ENCODE data around the gene PAPPA. TPM values are rescaled to one million over a fixed set of nuclear protein-coding genes. Genes with fewer than 3 reads are reported as not detected.

Gene PAPPA
- total RNA-seq, 1 experiment from 2014 or later = 2.5 TPM

GRCh38 chr9:116349684-116350083 is 196.1 kb downstream of the PAPPA start:
- Histone ChIP-seq H3K4me3 (no peak overlapping the region), H3K9me3 (replicated peaks) (no peaks in the 10 kb centered on the region), H3K27me3 (no peaks in the 10 kb centered on the region), H3K27ac (no peak overlapping the region), H3K36me3 (no peaks in the 10 kb centered on the region), H3K4me1 (no peaks in the 10 kb centered on the region)
- DNase-seq = no peak

DNA sequence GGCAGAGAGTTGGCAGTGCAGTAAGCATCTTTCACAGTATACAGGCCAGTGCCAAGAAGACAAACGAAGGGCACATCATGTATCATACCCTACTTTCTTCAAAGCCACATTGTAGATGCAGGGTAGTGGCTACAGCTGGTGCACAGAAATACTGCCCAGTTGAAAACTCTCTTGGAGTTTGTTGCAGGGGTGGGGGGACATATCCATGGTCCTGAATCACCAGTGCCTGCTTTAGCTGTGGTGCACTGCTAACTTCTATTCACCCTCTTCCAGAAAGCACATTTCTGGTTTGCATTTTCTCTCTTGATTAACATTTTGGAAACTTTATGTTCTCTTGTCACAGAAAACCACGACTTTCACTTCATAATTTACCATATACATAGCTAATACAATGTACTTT is 196.6 kb downstream of the PAPPA start:
- Histone ChIP-seq H3K36me3 (no peaks in the 10 kb centered on the region), H3K9me3 (replicated peaks) (no peaks in the 10 kb centered on the region), H3K4me3 (no peak overlapping the region), H3K27me3 (no peaks in the 10 kb centered on the region), H3K27ac (no peak overlapping the region), H3K4me1 (no peaks in the 10 kb centered on the region)
- peak in 1 of 2 experiments; percentile 23 for DNase-seq

DNA sequence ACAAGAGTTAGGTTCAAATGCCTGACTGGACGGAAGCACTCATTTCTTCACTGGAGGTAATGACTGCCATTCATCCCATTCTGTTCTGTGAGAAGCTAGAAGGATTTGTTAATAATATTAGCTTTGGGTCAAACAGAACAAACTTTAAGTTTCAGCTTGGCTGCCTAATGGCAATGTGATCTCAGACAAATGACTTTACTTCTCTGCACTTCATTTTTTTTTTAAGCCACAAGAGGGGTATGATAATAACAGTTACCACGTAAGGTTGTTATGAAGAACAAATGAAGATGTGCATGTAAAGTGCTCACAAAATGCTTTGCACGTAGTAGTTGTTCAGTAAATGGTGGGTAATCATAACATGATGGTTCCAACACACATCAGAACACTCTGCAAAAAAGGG is 199.4 kb downstream of the PAPPA start:
- H3K4me1 ChIP-seq = no peaks in the 10 kb centered on the region
- H3K4me3 ChIP-seq = no peak overlapping the region
- no peak for DNase-seq
- H3K36me3 ChIP-seq = no peaks in the 10 kb centered on the region
- H3K27ac ChIP-seq = no peak overlapping the region
- no peaks in the 10 kb centered on the region for H3K27me3 ChIP-seq
- no peaks in the 10 kb centered on the region for H3K9me3 ChIP-seq (replicated peaks)

- no peak overlapping the region for H3K4me3 ChIP-seq
- H3K36me3 ChIP-seq = no peaks in the 10 kb centered on the region
Measured at GRCh38 chr9:116355153-116355921, 201.7 kb downstream of the PAPPA start.

GRCh38 chr9:116358251-116358650 is 204.7 kb downstream of the PAPPA start:
- DNase-seq = no peak
- Histone ChIP-seq H3K36me3 (no peaks in the 10 kb centered on the region), H3K27me3 (no peaks in the 10 kb centered on the region), H3K4me1 (no peaks in the 10 kb centered on the region), H3K9me3 (replicated peaks) (no peaks in the 10 kb centered on the region), H3K27ac (no peak overlapping the region), H3K4me3 (no peak overlapping the region)

More at GRCh38 chr9:116355153-116355921, 201.7 kb downstream of the PAPPA start:
- H3K27ac ChIP-seq = no peak overlapping the region
- H3K4me1 ChIP-seq = no peaks in the 10 kb centered on the region
- DNase-seq = no peak
- H3K27me3 ChIP-seq = no peaks in the 10 kb centered on the region
- H3K9me3 ChIP-seq (replicated peaks) = no peaks in the 10 kb centered on the region

GRCh38 chr9:116360016-116360415 is 206.4 kb downstream of the PAPPA start:
- no peaks in the 10 kb centered on the region for H3K9me3 ChIP-seq (replicated peaks)
- H3K27ac ChIP-seq = no peak overlapping the region
- no peak for DNase-seq
- no peaks in the 10 kb centered on the region for H3K36me3 ChIP-seq
- H3K4me1 ChIP-seq = peaks cover 7% of the 10 kb centered on the region
- H3K4me3 ChIP-seq = no peak overlapping the region
- H3K27me3 ChIP-seq = no peaks in the 10 kb centered on the region

- Histone ChIP-seq H3K27ac (no peak overlapping the region), H3K27me3 (no peaks in the 10 kb centered on the region), H3K36me3 (no peaks in the 10 kb centered on the region), H3K4me3 (no peak overlapping the region), H3K4me1 (peaks cover 11% of the 10 kb centered on the region), H3K9me3 (replicated peaks) (no peaks in the 10 kb centered on the region)
- DNase-seq = no peak
Measured at GRCh38 chr9:116360989-116361388, 207.4 kb downstream of the PAPPA start.

- Histone ChIP-seq H3K4me3 (no peak overlapping the region), H3K27ac (no peak overlapping the region), H3K4me1 (peaks cover 11% of the 10 kb centered on the region), H3K9me3 (replicated peaks) (no peaks in the 10 kb centered on the region), H3K27me3 (no peaks in the 10 kb centered on the region), H3K36me3 (no peaks in the 10 kb centered on the region)
- DNase-seq = no peak
Measured at GRCh38 chr9:116361547-116361946, 208.0 kb downstream of the PAPPA start.

GRCh38 chr9:116362493-116362892 is 208.9 kb downstream of the PAPPA start:
- DNase-seq = no peak
- H3K36me3 ChIP-seq = no peaks in the 10 kb centered on the region
- no peak overlapping the region for H3K27ac ChIP-seq
- H3K4me1 ChIP-seq = peaks cover 11% of the 10 kb centered on the region
- no peaks in the 10 kb centered on the region for H3K9me3 ChIP-seq (replicated peaks)
- no peaks in the 10 kb centered on the region for H3K27me3 ChIP-seq
- H3K4me3 ChIP-seq = no peak overlapping the region

DNA sequence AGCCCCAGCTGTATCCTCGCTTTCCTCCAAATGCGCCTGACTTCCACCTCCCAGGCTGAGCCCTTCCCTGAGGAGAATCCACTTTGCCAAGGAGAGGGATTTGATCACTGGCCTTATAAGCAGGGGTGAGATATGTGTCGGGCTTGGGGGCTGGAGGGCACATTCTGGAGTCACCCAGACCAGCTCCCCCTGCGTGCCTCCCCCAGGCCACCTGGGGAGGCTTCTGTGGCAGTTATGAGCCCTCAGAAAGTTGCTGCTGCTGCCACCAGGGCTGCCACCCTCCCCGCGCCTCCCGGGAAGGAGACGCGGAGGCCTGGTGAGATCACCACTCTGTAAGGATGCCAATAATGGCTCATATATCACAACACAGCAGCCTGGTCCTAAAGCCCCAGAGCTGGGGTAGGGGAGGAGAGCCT is 211.5 kb downstream of the PAPPA start:
- no peaks in the 10 kb centered on the region for H3K36me3 ChIP-seq

GRCh38 chr9:116366241-116366640 is 212.7 kb downstream of the PAPPA start:
- no peak for DNase-seq
- Histone ChIP-seq H3K27me3 (no peaks in the 10 kb centered on the region), H3K4me3 (no peak overlapping the region), H3K9me3 (replicated peaks) (no peaks in the 10 kb centered on the region), H3K27ac (no peak overlapping the region), H3K36me3 (no peaks in the 10 kb centered on the region), H3K4me1 (peaks cover 11% of the 10 kb centered on the region)

More for the DNA sequence above, 211.5 kb downstream of the PAPPA start:
- Histone ChIP-seq H3K4me1 (peaks cover 11% of the 10 kb centered on the region), H3K9me3 (replicated peaks) (no peaks in the 10 kb centered on the region), H3K27ac (peak overlapping the region; percentile 34; the same call in 1 of the 2 replicates), H3K4me3 (peak overlapping the region; percentile 11; the same call in 1 of the 2 replicates), H3K27me3 (no peaks in the 10 kb centered on the region)
- DNase-seq = peak; percentile 82 to 89

DNA sequence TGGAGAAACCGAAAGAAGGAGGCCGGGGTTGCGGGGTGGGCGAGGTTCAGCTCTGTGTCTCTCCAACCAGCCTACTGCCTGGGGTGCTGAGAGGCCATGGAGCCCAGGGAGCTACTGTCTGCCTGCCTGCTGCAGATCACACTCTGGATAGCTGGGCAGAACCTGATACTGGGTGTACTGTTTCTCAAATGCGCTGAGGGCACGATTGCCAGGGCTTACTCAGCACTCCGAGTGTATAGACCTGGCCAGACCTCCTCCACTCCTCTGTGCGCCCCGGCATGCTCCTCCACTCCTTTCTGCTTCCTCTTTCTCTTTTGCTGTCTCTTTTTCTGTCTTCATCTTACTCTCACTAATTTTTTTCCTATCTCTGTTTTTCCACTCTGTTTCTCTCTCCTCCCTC is 215.1 kb downstream of the PAPPA start:
- no peak overlapping the region for H3K4me3 ChIP-seq
- H3K9me3 ChIP-seq (replicated peaks) = no peaks in the 10 kb centered on the region
- H3K27ac ChIP-seq = no peak overlapping the region
- no peaks in the 10 kb centered on the region for H3K27me3 ChIP-seq
- DNase-seq = no peak
- H3K36me3 ChIP-seq = no peaks in the 10 kb centered on the region
- peaks cover 11% of the 10 kb centered on the region for H3K4me1 ChIP-seq

DNA sequence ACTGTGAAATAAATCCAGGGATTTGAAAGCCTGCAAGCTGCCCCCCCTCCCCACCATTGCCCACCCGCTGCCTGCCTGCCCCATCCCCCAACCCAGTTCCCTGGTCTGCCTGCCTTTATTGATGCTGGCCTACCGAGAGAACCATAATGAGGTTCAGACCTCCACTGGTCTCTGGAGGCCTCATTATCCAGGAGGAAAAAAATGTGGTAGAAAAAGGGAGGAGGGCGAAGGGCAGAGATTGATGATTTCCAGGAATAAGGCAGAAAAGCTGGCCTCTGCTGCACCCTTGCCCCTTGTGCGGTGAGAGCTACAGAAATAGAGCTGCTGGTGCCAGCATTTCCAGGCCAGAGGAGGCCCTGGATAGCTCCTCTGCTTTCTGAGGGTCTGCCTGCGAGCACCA is 216.1 kb downstream of the PAPPA start:
- Histone ChIP-seq H3K36me3 (no peaks in the 10 kb centered on the region), H3K9me3 (replicated peaks) (no peaks in the 10 kb centered on the region)

DNA sequence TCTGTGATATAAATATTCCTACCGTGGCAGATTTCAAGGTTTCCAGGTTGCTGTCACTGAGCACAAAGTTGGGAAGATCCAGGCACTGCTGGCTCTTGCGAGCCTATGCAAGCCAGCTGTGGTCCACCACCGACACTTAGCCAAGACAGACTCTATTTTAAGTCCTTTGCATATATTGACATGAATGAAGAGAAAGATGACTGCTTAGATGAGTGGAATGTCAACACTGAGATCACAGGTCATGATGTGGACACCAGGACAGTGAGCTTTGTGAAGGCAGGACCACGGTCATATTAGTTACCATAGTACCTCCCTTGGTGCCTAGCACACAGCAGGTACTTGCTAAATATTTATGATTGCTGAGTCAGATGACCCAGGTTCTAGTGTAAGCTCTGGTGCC is 217.0 kb downstream of the PAPPA start:
- 0 out of 2 replicates have a peak, but pooled peaks cover 2% of the 10 kb centered on the region for H3K4me1 ChIP-seq
- H3K27me3 ChIP-seq = no peaks in the 10 kb centered on the region
- no peak for DNase-seq
- H3K4me3 ChIP-seq = no peak overlapping the region
- H3K9me3 ChIP-seq (replicated peaks) = no peaks in the 10 kb centered on the region
- no peak overlapping the region for H3K27ac ChIP-seq
- no peaks in the 10 kb centered on the region for H3K36me3 ChIP-seq

More for the DNA sequence above, 216.1 kb downstream of the PAPPA start:
- Histone ChIP-seq H3K27ac (no peak overlapping the region), H3K4me1 (peaks cover 8% of the 10 kb centered on the region), H3K27me3 (no peaks in the 10 kb centered on the region), H3K4me3 (no peak overlapping the region)
- no peak for DNase-seq

DNA sequence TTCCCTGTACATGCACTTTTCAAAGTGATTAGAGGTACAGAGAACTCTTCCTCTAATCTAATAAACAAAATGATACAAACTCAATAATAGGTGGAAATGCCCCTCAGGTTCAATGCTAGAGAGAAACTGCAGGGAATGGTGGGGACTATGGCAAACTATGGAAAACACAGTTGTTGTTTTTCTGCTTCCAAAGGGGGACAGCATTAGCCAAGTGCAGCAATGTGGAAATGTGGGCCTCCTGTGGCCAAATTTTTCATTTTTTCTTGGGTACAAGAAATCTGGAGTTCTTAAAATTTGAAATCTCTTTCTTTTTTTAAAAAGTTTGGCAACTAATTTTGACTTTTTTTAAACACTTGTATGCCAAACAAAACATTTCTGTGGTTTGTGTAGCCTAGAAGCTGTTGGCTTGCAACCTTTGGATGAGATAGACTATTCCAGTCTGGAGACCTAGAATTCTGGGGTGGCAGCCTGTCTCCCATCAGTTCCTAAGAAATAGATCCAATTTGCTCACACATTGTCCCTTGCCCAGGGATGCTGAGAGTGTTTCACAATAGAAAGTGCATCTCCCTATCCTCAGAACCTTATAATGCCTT is 218.6 kb downstream of the PAPPA start:
- H3K36me3 ChIP-seq = no peaks in the 10 kb centered on the region
- no peaks in the 10 kb centered on the region for H3K9me3 ChIP-seq (replicated peaks)
- DNase-seq = no peak
- H3K4me1 ChIP-seq = peaks cover under 1% of the 10 kb centered on the region; the same call in 1 of the 2 replicates
- H3K4me3 ChIP-seq = no peak overlapping the region
- no peak overlapping the region for H3K27ac ChIP-seq
- no peaks in the 10 kb centered on the region for H3K27me3 ChIP-seq
